Osteoblast (primary cell): ENCODE data around the gene ZER1. TPM values are rescaled to one million over a fixed set of nuclear protein-coding genes. Genes with fewer than 3 reads are reported as not detected.

Source experiments
- DNase-seq: peaks from one replicate; pipeline ENCODE4 v3.0.0; 2011; ENCODE audit warnings: low spot score, mixed read lengths; ENCODE audit not compliant: insufficient read length; ENCODE audit errors: missing footprints
- H2AFZ ChIP-seq: 2 replicates; pipeline ENCODE4 v1.6.0; 2011; ENCODE audit warnings: mild to moderate bottlenecking, low read length
- H3K27ac ChIP-seq: 2 replicates; pipeline ENCODE4 v1.5.1; 2011; ENCODE audit warnings: mild to moderate bottlenecking, low read depth, low read length, moderate library complexity
- H3K27me3 ChIP-seq: 2 replicates; pipeline ENCODE4 v1.6.0; 2012; ENCODE audit warnings: mild to moderate bottlenecking, control low read depth, inconsistent platforms, low read length, moderate library complexity; ENCODE audit not compliant: insufficient read depth
- H3K36me3 ChIP-seq: 2 replicates; pipeline ENCODE4 v1.5.1; 2011; ENCODE audit warnings: mild to moderate bottlenecking, low read length, control low read depth, moderate library complexity; ENCODE audit not compliant: insufficient read depth
- H3K4me1 ChIP-seq: 2 replicates; pipeline ENCODE4 v1.5.1; 2011; ENCODE audit warnings: mild to moderate bottlenecking, low read length, control low read depth, moderate library complexity; ENCODE audit not compliant: insufficient read depth
- H3K4me2 ChIP-seq: 2 replicates; pipeline ENCODE4 v1.6.0; 2011; ENCODE audit warnings: mild to moderate bottlenecking, low read length; ENCODE audit not compliant: insufficient read depth
- H3K4me3 ChIP-seq: fragments of 200-600 bp; sonication (generic); 3 replicates; pipeline ENCODE4 v1.5.1; 2012; ENCODE audit warnings: mild to moderate bottlenecking, low read length, inconsistent platforms; ENCODE audit not compliant: insufficient read depth
- H3K79me2 ChIP-seq: 2 replicates; pipeline ENCODE4 v1.6.0; 2012; ENCODE audit warnings: mild to moderate bottlenecking, low read length, control low read depth, inconsistent platforms; ENCODE audit not compliant: insufficient read depth
- H3K9me3 ChIP-seq: 2 replicates; pipeline ENCODE4 v1.5.1; 2011; ENCODE audit warnings: low read depth, low read length, control low read depth
- H4K20me1 ChIP-seq: 2 replicates; pipeline ENCODE4 v1.6.0; 2012; ENCODE audit warnings: mild to moderate bottlenecking, low read length, control low read depth; ENCODE audit not compliant: insufficient read depth
- CTCF ChIP-seq: IDR thresholded peaks from 2 replicates; pipeline ENCODE4 v1.5.1; 2011; ENCODE audit warnings: mild to moderate bottlenecking, low read depth, low read length, moderate library complexity; ENCODE audit errors: extremely low read depth
- total RNA-seq: library from RNA; depleted of rRNA; stranded (reverse); fragments of >200 nt; gene quantifications from 2 replicates; pipeline ENCODE4 v1.2.3, GENCODE V29; 2012

The ZER1 gene
- total RNA-seq, 1 donor = 26.4 TPM

- TF ChIP-seq CTCF = no peak
- peak overlapping the region; percentile 97 for H3K4me2 ChIP-seq
- peaks cover 21% of the 10 kb centered on the region for H3K36me3 ChIP-seq
- H4K20me1 ChIP-seq = peaks cover 3% of the 10 kb centered on the region
- H3K9me3 ChIP-seq = no peaks in the 10 kb centered on the region
- peaks cover 25% of the 10 kb centered on the region for H3K79me2 ChIP-seq
- H3K4me1 ChIP-seq = peaks cover 6% of the 10 kb centered on the region
- peak overlapping the region; percentile 73 for H2AFZ ChIP-seq
- H3K4me3 ChIP-seq = peak overlapping the region; percentile 96
- no peaks in the 10 kb centered on the region for H3K27me3 ChIP-seq
- peak overlapping the region; percentile 17 for H3K27ac ChIP-seq
- peak; percentile 87 for DNase-seq
Measured at GRCh38 chr9:128787659-128788058, 15.9 kb upstream of the ZER1 start.

- H2AFZ ChIP-seq = peak within 1 kb of the TSS; percentile 93
- no peaks in the 10 kb centered on the region for H3K9me3 ChIP-seq
- DNase-seq = peak; percentile 99
- H3K27me3 ChIP-seq = no peaks in the 10 kb centered on the region
- H3K79me2 ChIP-seq = peaks cover 25% of the 10 kb centered on the region
- H3K4me1 ChIP-seq = peaks cover 6% of the 10 kb centered on the region
- peak within 1 kb of the TSS; percentile 96 for H3K4me3 ChIP-seq
- H3K4me2 ChIP-seq = peak within 1 kb of the TSS; percentile 97
- TF ChIP-seq CTCF = no peak
- peaks cover 14% of the 10 kb centered on the region for H3K36me3 ChIP-seq
- H4K20me1 ChIP-seq = peaks cover 3% of the 10 kb centered on the region
- peak within 1 kb of the TSS; percentile 67 for H3K27ac ChIP-seq
Measured at GRCh38 chr9:128786681-128787601, 15.2 kb upstream of the ZER1 start, which contains the start of gene TBC1D13. Gene TBC1D13 (plus strand): TSS chr9:128787253. CDS start chr9:128787354, 101 bp downstream.

- no peak for TF ChIP-seq CTCF
- no peak for DNase-seq
- H3K4me2 ChIP-seq = no peak overlapping the region
Measured at GRCh38 chr9:128785427-128785826, 13.7 kb upstream of the ZER1 start.

GRCh38 chr9:128782669-128783068 is 10.9 kb upstream of the ZER1 start:
- H3K4me1 ChIP-seq = no peaks in the 10 kb centered on the region
- H3K27ac ChIP-seq = no peak overlapping the region
- H3K4me3 ChIP-seq = no peak overlapping the region
- H3K27me3 ChIP-seq = no peaks in the 10 kb centered on the region
- no peak for DNase-seq
- H3K36me3 ChIP-seq = no peaks in the 10 kb centered on the region
- H3K9me3 ChIP-seq = no peaks in the 10 kb centered on the region
- H3K79me2 ChIP-seq = peaks cover 10% of the 10 kb centered on the region
- no peak for TF ChIP-seq CTCF
- H4K20me1 ChIP-seq = no peaks in the 10 kb centered on the region
- H2AFZ ChIP-seq = no peak overlapping the region
- H3K4me2 ChIP-seq = no peak overlapping the region

More at GRCh38 chr9:128785427-128785826, 13.7 kb upstream of the ZER1 start:
- H2AFZ ChIP-seq = no peak overlapping the region
- H3K36me3 ChIP-seq = no peaks in the 10 kb centered on the region
- H3K4me1 ChIP-seq = peaks cover 6% of the 10 kb centered on the region
- no peaks in the 10 kb centered on the region for H3K27me3 ChIP-seq
- no peak overlapping the region for H3K27ac ChIP-seq
- peaks cover 22% of the 10 kb centered on the region for H3K79me2 ChIP-seq
- no peaks in the 10 kb centered on the region for H3K9me3 ChIP-seq
- no peaks in the 10 kb centered on the region for H4K20me1 ChIP-seq
- H3K4me3 ChIP-seq = no peak overlapping the region
